Glutamatergic neuron (in vitro differentiated cells): ENCODE measurements around the gene MSGN1. TPM values are rescaled to one million over a fixed set of nuclear protein-coding genes. Genes with fewer than 3 reads are reported as not detected.

Experiments used
- DNase-seq: peaks from one replicate; pipeline ENCODE4 v3.0.0; 2022
- H3K27ac Mint-ChIP-seq: one replicate; pipeline ENCODE4 v1.8.0; 2020; ENCODE audit warnings: mild to moderate bottlenecking, mixed read lengths, inconsistent platforms; ENCODE audit not compliant: unreplicated experiment
- H3K27me3 Mint-ChIP-seq: one replicate; pipeline ENCODE4 v1.8.0; 2020; ENCODE audit warnings: mild to moderate bottlenecking, moderate library complexity, mixed read lengths, inconsistent platforms; ENCODE audit not compliant: unreplicated experiment
- H3K36me3 Mint-ChIP-seq: one replicate; pipeline ENCODE4 v1.8.0; 2020; ENCODE audit warnings: mild to moderate bottlenecking, mixed read lengths, inconsistent platforms; ENCODE audit not compliant: unreplicated experiment
- H3K4me1 Mint-ChIP-seq: one replicate; pipeline ENCODE4 v1.8.0; 2020; ENCODE audit warnings: mild to moderate bottlenecking, low read depth, mixed read lengths, inconsistent platforms; ENCODE audit not compliant: unreplicated experiment
- H3K4me3 Mint-ChIP-seq: one replicate; pipeline ENCODE4 v1.8.0; 2020; ENCODE audit warnings: mild to moderate bottlenecking, mixed read lengths, inconsistent platforms; ENCODE audit not compliant: unreplicated experiment
- H3K9me3 Mint-ChIP-seq: one replicate; pipeline ENCODE4 v1.8.0; 2020; ENCODE audit warnings: mild to moderate bottlenecking, moderate library complexity, mixed read lengths, inconsistent platforms; ENCODE audit not compliant: unreplicated experiment
- total RNA-seq: library from RNA; stranded (reverse); fragmentation: NEBNext Ultra II Directional; extraction: Animal tissue kit (Norgen Biotek cat#: 25700); gene quantifications from one replicate; pipeline ENCODE4 v1.2.1, GENCODE V29; 2021; ENCODE audit not compliant: unreplicated experiment
- TF ChIP-seq, protein P1 (sequence below): fragments of 200-600 bp; sonication (generic); IDR thresholded peaks from one replicate; pipeline ENCODE4 v1.5.0; 2021; ENCODE audit not compliant: partially characterized antibody, unreplicated experiment

The MSGN1 gene
- total RNA-seq, 1 donor from 2014 or later: not detected

- TF ChIP-seq, protein P1, sequence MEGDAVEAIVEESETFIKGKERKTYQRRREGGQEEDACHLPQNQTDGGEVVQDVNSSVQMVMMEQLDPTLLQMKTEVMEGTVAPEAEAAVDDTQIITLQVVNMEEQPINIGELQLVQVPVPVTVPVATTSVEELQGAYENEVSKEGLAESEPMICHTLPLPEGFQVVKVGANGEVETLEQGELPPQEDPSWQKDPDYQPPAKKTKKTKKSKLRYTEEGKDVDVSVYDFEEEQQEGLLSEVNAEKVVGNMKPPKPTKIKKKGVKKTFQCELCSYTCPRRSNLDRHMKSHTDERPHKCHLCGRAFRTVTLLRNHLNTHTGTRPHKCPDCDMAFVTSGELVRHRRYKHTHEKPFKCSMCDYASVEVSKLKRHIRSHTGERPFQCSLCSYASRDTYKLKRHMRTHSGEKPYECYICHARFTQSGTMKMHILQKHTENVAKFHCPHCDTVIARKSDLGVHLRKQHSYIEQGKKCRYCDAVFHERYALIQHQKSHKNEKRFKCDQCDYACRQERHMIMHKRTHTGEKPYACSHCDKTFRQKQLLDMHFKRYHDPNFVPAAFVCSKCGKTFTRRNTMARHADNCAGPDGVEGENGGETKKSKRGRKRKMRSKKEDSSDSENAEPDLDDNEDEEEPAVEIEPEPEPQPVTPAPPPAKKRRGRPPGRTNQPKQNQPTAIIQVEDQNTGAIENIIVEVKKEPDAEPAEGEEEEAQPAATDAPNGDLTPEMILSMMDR: no peak
- DNase-seq: no peak
- peak overlapping the region; percentile 21 for H3K4me3 Mint-ChIP-seq
- no peaks in the 10 kb centered on the region for H3K27me3 Mint-ChIP-seq
- peaks cover 7% of the 10 kb centered on the region for H3K9me3 Mint-ChIP-seq
- peak overlapping the region; percentile 52 for H3K27ac Mint-ChIP-seq
- peaks cover 31% of the 10 kb centered on the region for H3K4me1 Mint-ChIP-seq
- H3K36me3 Mint-ChIP-seq: no peaks in the 10 kb centered on the region
Measured at GRCh38 chr2:17798338-17798737, 17.9 kb upstream of the MSGN1 start.

DNA sequence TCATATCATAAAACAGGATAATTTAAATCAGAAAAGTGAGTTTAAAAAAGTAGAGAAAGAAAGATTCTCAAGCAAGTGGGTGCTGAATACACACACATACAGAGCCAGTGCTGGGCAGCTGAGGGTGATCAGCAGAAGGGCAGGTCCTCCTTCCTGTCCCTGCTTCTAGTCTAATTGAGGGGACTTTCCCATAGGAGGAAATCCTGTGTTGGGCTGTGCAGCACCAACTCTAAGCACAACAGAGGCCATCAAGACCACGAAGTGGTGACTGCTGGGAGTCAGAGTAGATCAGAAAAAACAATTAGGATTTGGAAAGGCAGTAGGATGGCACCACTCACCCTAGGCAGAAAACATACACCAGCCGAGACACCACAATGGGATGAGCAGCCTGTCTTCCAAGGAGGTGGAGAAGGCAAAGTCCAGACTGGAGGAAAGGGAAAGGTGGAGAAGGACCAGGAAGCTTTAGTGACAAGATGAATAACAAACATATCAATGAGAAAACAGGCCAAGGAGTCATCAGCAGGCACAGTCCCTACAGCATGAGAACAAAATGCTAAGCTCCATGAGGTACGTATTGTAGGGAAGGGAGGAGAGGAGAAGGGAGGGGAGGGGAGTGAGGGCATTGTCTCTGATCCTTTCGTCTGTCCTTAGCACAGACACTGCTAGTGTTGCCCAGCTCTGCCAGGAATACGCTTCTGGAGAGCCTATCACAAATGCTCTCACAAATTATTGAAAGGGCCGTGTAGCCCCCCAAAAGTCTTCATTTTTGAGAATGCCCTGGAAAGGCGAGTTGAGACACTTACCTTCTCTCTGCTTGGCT, 16.7 kb upstream of the MSGN1 start:
- H3K4me3 Mint-ChIP-seq: peak overlapping the region; percentile 35
- H3K9me3 Mint-ChIP-seq: peaks cover 7% of the 10 kb centered on the region
- no peak for DNase-seq

GRCh38 chr2:17800219-17800618, 16.0 kb upstream of the MSGN1 start:
- Mint-ChIP-seq H3K27ac (peak overlapping the region; percentile 45), H3K4me3 (no peak overlapping the region), H3K9me3 (peaks cover 7% of the 10 kb centered on the region), H3K27me3 (no peaks in the 10 kb centered on the region), H3K36me3 (no peaks in the 10 kb centered on the region), H3K4me1 (peaks cover 41% of the 10 kb centered on the region)
- no peak for DNase-seq
- TF ChIP-seq, protein P1: no peak

More for the DNA sequence above, 16.7 kb upstream of the MSGN1 start:
- H3K27me3 Mint-ChIP-seq: no peaks in the 10 kb centered on the region
- H3K27ac Mint-ChIP-seq: peak overlapping the region; percentile 45
- H3K4me1 Mint-ChIP-seq: peaks cover 36% of the 10 kb centered on the region
- TF ChIP-seq, protein P1: no peak
- H3K36me3 Mint-ChIP-seq: no peaks in the 10 kb centered on the region

DNA sequence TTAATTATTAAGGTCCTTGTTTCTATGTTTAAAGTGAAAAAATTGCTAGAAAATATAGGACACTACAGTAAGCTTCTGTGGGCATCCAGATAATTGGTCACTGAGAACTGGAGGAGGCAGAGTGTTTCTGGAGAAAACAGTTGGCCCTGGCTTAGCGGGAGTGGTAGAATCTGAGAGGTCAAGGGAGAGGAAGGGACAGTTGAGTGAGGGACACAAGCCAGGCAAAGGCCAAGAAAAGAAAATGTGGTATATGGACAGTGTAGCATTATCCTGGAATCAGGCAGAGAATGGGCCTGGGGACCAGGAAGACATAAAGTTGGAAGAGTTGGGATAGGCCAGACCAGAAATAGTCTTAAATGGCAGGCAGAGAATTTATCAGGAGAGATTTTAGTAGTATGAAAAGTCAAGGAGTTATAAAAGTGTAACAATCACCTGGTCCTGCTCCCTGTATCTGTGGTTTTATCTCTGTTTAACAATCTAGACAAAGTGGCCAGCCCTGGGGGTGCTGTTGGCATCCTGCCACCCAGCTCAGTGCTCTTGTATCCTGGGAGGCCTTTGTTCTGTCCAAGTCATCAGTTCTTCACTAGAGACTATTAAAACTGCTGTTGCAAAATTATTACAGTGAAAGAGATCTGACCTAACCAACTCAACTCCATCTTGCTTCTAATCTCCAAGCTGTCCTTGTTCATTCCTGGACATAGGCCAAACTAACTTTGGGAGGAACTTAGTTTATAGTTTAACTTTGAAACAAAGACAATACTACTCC, 15.4 kb upstream of the MSGN1 start:
- Mint-ChIP-seq H3K36me3 (no peaks in the 10 kb centered on the region), H3K27ac (peak overlapping the region; percentile 41)
- DNase-seq: no peak

More for the DNA sequence above, 15.4 kb upstream of the MSGN1 start:
- no peak overlapping the region for H3K4me3 Mint-ChIP-seq
- H3K4me1 Mint-ChIP-seq: peaks cover 42% of the 10 kb centered on the region
- H3K9me3 Mint-ChIP-seq: peaks cover 7% of the 10 kb centered on the region
- no peaks in the 10 kb centered on the region for H3K27me3 Mint-ChIP-seq
- TF ChIP-seq, protein P1: no peak
